SK-N-SH treated with all-trans-retinoic acid at 6 μM for 48 hours (cell line): Measurements from ENCODE around the gene ANKRD11.

Experiments
- ARNTL ChIP-seq: fragments of 450-650 bp; formaldehyde crosslinking; IDR thresholded peaks from 2 replicates; pipeline ENCODE4 v1.5.0; 2020; ENCODE audit warnings: low read depth, mild to moderate bottlenecking, moderate library complexity, borderline replicate concordance
- BACH2 ChIP-seq: fragments of 250-450 bp; sonication (Bioruptor Pico); IDR thresholded peaks from 2 replicates; pipeline ENCODE4 v1.9.0; 2021; ENCODE audit warnings: mild to moderate bottlenecking, borderline replicate concordance
- OSR1 ChIP-seq: fragments of 250-450 bp; sonication (Bioruptor Pico); IDR thresholded peaks from 2 replicates; pipeline ENCODE4 v1.8.0; 2022; ENCODE audit warnings: moderate library complexity, mild to moderate bottlenecking, inconsistent platforms
- SNAI2 ChIP-seq: fragments of 250-450 bp; sonication (Bioruptor Pico); IDR thresholded peaks from 2 replicates; pipeline ENCODE4 v1.5.0; 2020; ENCODE audit warnings: mild to moderate bottlenecking, moderate library complexity
- ZC3H10 ChIP-seq: fragments of 250-450 bp; sonication (Bioruptor Pico); IDR thresholded peaks from 2 replicates; pipeline ENCODE4 v1.5.1; 2021; ENCODE audit warnings: mild to moderate bottlenecking, moderate library complexity
- ZFP30 ChIP-seq: fragments of 450-650 bp; formaldehyde crosslinking; IDR thresholded peaks from 2 replicates; pipeline ENCODE4 v1.5.0; 2022; ENCODE audit warnings: mild to moderate bottlenecking, moderate library complexity
- ZNF565 ChIP-seq: fragments of 450-650 bp; formaldehyde crosslinking; conservative IDR thresholded peaks from 2 replicates; pipeline ENCODE4 v1.5.0; 2020; ENCODE audit warnings: low read depth, mild to moderate bottlenecking, moderate library complexity
- TF ChIP-seq, protein P1 (sequence below): fragments of 250-450 bp; sonication (Bioruptor Pico); IDR thresholded peaks from 2 replicates; pipeline ENCODE4 v1.5.0; 2020; ENCODE audit warnings: mild to moderate bottlenecking, moderate library complexity
- TF ChIP-seq, protein P2 (sequence below): fragments of 250-450 bp; sonication (Bioruptor Pico); IDR thresholded peaks from 2 replicates; pipeline ENCODE4 v1.8.0; 2020; ENCODE audit warnings: mild to moderate bottlenecking, moderate library complexity, borderline replicate concordance
- TF ChIP-seq, protein P3 (sequence below): fragments of 250-450 bp; sonication (Bioruptor Pico); IDR thresholded peaks from 2 replicates; pipeline ENCODE4 v1.5.1; 2021; ENCODE audit warnings: mild to moderate bottlenecking, moderate library complexity
- TF ChIP-seq, protein P4 (sequence below): fragments of 250-450 bp; sonication (Bioruptor Pico); IDR thresholded peaks from 2 replicates; pipeline ENCODE4 v1.5.1; 2020; ENCODE audit warnings: low read depth, mild to moderate bottlenecking, moderate library complexity

DNA sequence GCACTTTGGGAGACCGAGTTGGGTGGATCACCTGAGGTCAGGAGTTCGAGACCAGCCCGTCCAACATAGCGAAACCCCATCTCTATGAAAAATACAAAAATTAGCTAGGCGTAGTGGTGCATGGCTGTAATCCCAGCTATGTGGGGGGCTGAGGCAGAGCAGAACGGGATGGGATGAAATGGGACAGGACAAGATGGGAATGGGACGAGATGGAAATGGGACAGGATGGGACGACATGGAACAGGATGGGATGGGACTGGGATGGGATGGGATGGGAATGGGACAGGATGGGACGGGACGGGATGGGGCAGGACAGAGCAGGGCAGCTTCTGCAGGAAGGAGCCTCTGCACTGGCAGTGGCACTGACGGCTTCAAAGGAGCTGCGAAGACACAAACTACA, 106.1 kb downstream of the ANKRD11 start:
- TF ChIP-seq BACH2 (CRISPR knock-in tag) (no peak), OSR1 (CRISPR knock-in tag) (no peak), ZNF565 (no peak), SNAI2 (CRISPR knock-in tag) (no peak), ZC3H10 (no peak), ARNTL (CRISPR knock-in tag) (no peak), ZFP30 (CRISPR knock-in tag) (no peak)
- TF ChIP-seq, protein P1, sequence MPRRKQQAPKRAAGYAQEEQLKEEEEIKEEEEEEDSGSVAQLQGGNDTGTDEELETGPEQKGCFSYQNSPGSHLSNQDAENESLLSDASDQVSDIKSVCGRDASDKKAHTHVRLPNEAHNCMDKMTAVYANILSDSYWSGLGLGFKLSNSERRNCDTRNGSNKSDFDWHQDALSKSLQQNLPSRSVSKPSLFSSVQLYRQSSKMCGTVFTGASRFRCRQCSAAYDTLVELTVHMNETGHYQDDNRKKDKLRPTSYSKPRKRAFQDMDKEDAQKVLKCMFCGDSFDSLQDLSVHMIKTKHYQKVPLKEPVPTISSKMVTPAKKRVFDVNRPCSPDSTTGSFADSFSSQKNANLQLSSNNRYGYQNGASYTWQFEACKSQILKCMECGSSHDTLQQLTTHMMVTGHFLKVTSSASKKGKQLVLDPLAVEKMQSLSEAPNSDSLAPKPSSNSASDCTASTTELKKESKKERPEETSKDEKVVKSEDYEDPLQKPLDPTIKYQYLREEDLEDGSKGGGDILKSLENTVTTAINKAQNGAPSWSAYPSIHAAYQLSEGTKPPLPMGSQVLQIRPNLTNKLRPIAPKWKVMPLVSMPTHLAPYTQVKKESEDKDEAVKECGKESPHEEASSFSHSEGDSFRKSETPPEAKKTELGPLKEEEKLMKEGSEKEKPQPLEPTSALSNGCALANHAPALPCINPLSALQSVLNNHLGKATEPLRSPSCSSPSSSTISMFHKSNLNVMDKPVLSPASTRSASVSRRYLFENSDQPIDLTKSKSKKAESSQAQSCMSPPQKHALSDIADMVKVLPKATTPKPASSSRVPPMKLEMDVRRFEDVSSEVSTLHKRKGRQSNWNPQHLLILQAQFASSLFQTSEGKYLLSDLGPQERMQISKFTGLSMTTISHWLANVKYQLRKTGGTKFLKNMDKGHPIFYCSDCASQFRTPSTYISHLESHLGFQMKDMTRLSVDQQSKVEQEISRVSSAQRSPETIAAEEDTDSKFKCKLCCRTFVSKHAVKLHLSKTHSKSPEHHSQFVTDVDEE (CRISPR knock-in tag): no peak
- TF ChIP-seq, protein P2, sequence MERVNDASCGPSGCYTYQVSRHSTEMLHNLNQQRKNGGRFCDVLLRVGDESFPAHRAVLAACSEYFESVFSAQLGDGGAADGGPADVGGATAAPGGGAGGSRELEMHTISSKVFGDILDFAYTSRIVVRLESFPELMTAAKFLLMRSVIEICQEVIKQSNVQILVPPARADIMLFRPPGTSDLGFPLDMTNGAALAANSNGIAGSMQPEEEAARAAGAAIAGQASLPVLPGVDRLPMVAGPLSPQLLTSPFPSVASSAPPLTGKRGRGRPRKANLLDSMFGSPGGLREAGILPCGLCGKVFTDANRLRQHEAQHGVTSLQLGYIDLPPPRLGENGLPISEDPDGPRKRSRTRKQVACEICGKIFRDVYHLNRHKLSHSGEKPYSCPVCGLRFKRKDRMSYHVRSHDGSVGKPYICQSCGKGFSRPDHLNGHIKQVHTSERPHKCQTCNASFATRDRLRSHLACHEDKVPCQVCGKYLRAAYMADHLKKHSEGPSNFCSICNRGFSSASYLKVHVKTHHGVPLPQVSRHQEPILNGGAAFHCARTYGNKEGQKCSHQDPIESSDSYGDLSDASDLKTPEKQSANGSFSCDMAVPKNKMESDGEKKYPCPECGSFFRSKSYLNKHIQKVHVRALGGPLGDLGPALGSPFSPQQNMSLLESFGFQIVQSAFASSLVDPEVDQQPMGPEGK: no peak
- TF ChIP-seq, protein P3, sequence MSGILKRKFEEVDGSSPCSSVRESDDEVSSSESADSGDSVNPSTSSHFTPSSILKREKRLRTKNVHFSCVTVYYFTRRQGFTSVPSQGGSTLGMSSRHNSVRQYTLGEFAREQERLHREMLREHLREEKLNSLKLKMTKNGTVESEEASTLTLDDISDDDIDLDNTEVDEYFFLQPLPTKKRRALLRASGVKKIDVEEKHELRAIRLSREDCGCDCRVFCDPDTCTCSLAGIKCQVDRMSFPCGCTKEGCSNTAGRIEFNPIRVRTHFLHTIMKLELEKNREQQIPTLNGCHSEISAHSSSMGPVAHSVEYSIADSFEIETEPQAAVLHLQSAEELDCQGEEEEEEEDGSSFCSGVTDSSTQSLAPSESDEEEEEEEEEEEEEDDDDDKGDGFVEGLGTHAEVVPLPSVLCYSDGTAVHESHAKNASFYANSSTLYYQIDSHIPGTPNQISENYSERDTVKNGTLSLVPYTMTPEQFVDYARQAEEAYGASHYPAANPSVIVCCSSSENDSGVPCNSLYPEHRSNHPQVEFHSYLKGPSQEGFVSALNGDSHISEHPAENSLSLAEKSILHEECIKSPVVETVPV (CRISPR knock-in tag): no peak
- TF ChIP-seq, protein P4, sequence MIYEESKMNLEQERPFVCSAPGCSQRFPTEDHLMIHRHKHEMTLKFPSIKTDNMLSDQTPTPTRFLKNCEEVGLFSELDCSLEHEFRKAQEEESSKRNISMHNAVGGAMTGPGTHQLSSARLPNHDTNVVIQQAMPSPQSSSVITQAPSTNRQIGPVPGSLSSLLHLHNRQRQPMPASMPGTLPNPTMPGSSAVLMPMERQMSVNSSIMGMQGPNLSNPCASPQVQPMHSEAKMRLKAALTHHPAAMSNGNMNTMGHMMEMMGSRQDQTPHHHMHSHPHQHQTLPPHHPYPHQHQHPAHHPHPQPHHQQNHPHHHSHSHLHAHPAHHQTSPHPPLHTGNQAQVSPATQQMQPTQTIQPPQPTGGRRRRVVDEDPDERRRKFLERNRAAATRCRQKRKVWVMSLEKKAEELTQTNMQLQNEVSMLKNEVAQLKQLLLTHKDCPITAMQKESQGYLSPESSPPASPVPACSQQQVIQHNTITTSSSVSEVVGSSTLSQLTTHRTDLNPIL: no peak
